Measurements from ENCODE around the gene PEX11G.

DNA sequence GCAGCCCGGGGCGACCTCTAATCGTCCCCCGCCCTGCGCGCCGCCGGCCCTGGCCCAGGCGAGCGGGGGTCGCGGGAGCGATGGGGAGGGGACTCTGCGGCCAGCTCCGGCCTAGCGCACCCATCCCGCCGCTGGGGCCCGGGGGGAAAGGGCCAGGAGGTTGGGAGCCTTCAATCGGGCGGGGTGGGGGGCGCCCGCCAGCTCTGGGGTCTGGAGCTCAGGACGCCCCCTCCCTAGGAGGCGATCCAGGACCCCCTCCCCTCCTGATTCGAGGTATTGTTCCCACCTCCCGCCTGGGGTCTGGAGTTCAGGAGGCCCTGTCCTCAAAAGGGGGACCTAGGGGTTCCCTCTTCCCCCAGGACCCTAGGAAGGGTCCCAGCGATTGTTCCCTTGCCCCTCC lies 27.5 kb upstream of the PEX11G start:
- TF ChIP-seq CTCF (IDR thresholded peaks at IDR 0.05) (no peak), POLR2A (IDR thresholded peaks at IDR 0.05) (no peak)

Measured in adrenal gland (tissue), 5 donors.